Left colon (tissue), 2 donors: ENCODE results near the gene C10orf88. TPM values are rescaled to one million over a fixed set of nuclear protein-coding genes. Genes with fewer than 3 reads are reported as not detected.

ENCODE experiments used
- total RNA-seq, 2 donors: library from RNA; stranded (reverse); fragmentation: NEBNext Ultra II Directional; extraction: Animal tissue kit (Norgen Biotek cat#: 25700); gene quantifications; one replicate each; pipeline ENCODE4 v1.2.1, GENCODE V29; 2021
- donor health status: DM: no; HTN: no; CAD: no.
- donor health status: DM: yes; HTN: yes; CAD: no.

The C10orf88 gene
- total RNA-seq, 2 donors from 2014 or later = 6.0 to 7.1 TPM

Other genes with a start within 250 kb of the C10orf88 start
- gene CUZD1, start 108.4 kb downstream of the C10orf88 start, total RNA-seq = under 1 TPM; 0.64 to 0.82 TPM
- 1 to 10 TPM; 3.9 to 4.1 TPM for gene FAM24B, start 74.6 kb downstream of the C10orf88 start, total RNA-seq
- not detected for gene FAM24A, start 43.6 kb downstream of the C10orf88 start, total RNA-seq
- gene PSTK, start 26.2 kb upstream of the C10orf88 start, total RNA-seq = 1 to 10 TPM; 2.0 to 3.2 TPM
- 10 to 100 TPM; 10.9 to 14.1 TPM for gene IKZF5, start 54.6 kb upstream of the C10orf88 start, total RNA-seq
- 10 to 100 TPM; 39.8 to 45.2 TPM for gene ACADSB, start 54.8 kb upstream of the C10orf88 start, total RNA-seq
- 1 to 10 TPM in 1 of 2 donors, under 1 TPM in 1; 0.36 to 1.2 TPM for gene HMX3, start 181.7 kb upstream of the C10orf88 start, total RNA-seq
- gene HMX2, start 193.9 kb upstream of the C10orf88 start, total RNA-seq = under 1 TPM; 0.18 to 0.20 TPM
- 10 to 100 TPM; 58.2 to 69.6 TPM for gene BUB3, start 200.2 kb upstream of the C10orf88 start, total RNA-seq